Keratinocyte (primary cell): ENCODE data around the gene PCDH9.

Experiments
- EZH2 ChIP-seq: IDR thresholded peaks from one replicate; pipeline ENCODE4 v1.6.1; 2012; ENCODE audit warnings: inconsistent platforms, mild to moderate bottlenecking, low read length, moderate library complexity
- TF ChIP-seq, protein P1 (sequence below), 3 experiments: IDR thresholded peaks in 1 of 3; conservative IDR thresholded peaks in 1 of 3; optimal IDR thresholded peaks in 1 of 3; 2 replicates in 2 of 3; 3 replicates in 1 of 3; pipeline versions ENCODE3 to v1.5.1; 2011; ENCODE audit warnings: low read length in 3 of 3, mild to moderate bottlenecking in 3 of 3, moderate library complexity in 2 of 3, control low read depth in 1 of 3, inconsistent platforms in 1 of 3; ENCODE audit not compliant: insufficient read depth in 2 of 3; ENCODE audit errors: extremely low read depth in 1 of 3

DNA sequence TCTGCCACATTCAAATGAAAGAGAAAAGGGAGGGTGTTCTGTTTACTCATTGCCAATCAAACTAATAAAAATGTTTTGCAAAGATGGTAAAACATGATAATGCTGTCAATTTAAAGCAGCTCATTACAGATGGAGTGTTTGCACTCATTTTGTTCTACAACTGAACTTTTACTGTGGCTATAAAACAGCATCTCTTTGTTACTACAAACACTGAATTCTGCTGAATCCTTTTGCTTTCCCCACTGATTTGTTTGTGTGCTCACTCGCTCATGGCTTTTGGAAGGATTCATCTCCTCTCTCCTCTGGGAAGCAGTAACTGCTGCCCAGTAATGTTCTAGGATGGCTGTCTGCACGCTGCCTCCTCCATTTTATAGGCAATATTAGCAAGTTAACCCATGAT lies 434.5 kb downstream of the PCDH9 start:
- TF ChIP-seq, protein P1, sequence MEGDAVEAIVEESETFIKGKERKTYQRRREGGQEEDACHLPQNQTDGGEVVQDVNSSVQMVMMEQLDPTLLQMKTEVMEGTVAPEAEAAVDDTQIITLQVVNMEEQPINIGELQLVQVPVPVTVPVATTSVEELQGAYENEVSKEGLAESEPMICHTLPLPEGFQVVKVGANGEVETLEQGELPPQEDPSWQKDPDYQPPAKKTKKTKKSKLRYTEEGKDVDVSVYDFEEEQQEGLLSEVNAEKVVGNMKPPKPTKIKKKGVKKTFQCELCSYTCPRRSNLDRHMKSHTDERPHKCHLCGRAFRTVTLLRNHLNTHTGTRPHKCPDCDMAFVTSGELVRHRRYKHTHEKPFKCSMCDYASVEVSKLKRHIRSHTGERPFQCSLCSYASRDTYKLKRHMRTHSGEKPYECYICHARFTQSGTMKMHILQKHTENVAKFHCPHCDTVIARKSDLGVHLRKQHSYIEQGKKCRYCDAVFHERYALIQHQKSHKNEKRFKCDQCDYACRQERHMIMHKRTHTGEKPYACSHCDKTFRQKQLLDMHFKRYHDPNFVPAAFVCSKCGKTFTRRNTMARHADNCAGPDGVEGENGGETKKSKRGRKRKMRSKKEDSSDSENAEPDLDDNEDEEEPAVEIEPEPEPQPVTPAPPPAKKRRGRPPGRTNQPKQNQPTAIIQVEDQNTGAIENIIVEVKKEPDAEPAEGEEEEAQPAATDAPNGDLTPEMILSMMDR (optimal IDR thresholded peaks at IDR 0.05 in 1 of 3, IDR thresholded peaks at IDR 0.05 in 1 of 3, conservative IDR thresholded peaks at IDR 0.05 in 1 of 3; ENCODE audit: extremely low read depth in 1 of 3, insufficient read depth in 2 of 3, low read length in 3 of 3) = no peak
- TF ChIP-seq EZH2 = no peak
